CD1c-positive myeloid dendritic cell (primary cell): ENCODE measurements around the gene RMRP.

ENCODE experiments used
- DNase-seq: peaks from one replicate; pipeline ENCODE4 v3.0.0-alpha.2; 2016; ENCODE audit errors: extremely low spot score

RMRP gene

GRCh38 chr9:35611230-35611797, 46.5 kb downstream of the RMRP start:
- DNase-seq, result peak; percentile 59

GRCh38 chr9:35609820-35610163, 48.0 kb downstream of the RMRP start:
- DNase-seq, result no peak

- no peak for DNase-seq
These were observed 48.6 kb downstream of the RMRP start for GRCh38 chr9:35609001-35609819.

GRCh38 chr9:35608221-35608620, 49.6 kb downstream of the RMRP start:
- no peak for DNase-seq
